Heart left ventricle (tissue), 13 donors: ENCODE data around the gene MSS51.

Experiments used
- POLR2A ChIP-seq, 2 donors: fragments of 450-650 bp; IDR thresholded peaks; one replicate each; pipeline ENCODE4 v1.6.1; 2017; ENCODE audit warnings: antibody characterized with exemption in 2 of 2, mild to moderate bottlenecking in 2 of 2, moderate library complexity in 2 of 2
- TF ChIP-seq, protein P1 (sequence below), 12 donors: fragments of 200-600 bp; sonication (generic) in 4 of 12; IDR thresholded peaks; one replicate each; pipeline versions ENCODE4 v1.5.0 to v1.8.0; 2018 to 2022; ENCODE audit warnings: antibody characterized with exemption in 12 of 12, mild to moderate bottlenecking in 5 of 12
- donor health status: ischemic (EF 13 %, LVEDD 7.1; RV severe dilation, severe dysfunction).
- donor health status: DM: no; HTN: yes; CAD: no.
- donor health status: DM: no; HTN: no; CAD: no.
- donor health status: ischemic (EF 25% LVEDD 6.9; RV normal size, moderate dysfunction).
- donor health status: ischemic (EF 25% LVEDD 5.7; RV mildly dilated, moderate dysfunction).
- donor health status: ischemic (EF 35%, LVEDD 5.7; RV mildly dilated, moderate dysfunction).
- donor health status: nonischemic (EF 11% LVEDD 7.7; RV severe dilation, severe dysfunction).
- donor health status: DM: yes; HTN: yes; CAD: no.
- donor health status: PGD.
- donor health status: ischemic (EF 29% LVEDD 5.4; RV normal size, mild dysfunction).
- donor health status: nonischemic (EF 23%, LVEDD 6.1; RV moderate dilation, normal function).

DNA sequence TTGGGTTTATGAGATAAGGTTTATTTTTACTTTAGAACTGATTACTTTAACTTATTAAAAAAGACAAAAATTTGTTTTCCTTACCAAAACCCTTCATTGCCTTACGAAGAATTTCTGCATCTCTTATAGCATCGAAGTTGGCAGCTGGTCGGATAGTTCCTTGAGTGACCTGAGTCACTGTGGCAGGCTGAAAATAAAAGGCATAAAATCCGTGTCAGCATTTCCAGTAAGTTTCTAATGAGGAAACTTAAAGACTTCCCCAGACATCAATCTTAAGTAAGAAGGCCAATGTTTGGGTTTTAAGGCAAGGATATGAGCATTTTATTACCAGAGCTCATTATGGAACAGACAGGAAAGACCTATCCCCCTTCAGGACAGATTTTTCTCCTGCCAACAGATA, 45.1 kb downstream of the MSS51 start:
- TF ChIP-seq, protein P1, sequence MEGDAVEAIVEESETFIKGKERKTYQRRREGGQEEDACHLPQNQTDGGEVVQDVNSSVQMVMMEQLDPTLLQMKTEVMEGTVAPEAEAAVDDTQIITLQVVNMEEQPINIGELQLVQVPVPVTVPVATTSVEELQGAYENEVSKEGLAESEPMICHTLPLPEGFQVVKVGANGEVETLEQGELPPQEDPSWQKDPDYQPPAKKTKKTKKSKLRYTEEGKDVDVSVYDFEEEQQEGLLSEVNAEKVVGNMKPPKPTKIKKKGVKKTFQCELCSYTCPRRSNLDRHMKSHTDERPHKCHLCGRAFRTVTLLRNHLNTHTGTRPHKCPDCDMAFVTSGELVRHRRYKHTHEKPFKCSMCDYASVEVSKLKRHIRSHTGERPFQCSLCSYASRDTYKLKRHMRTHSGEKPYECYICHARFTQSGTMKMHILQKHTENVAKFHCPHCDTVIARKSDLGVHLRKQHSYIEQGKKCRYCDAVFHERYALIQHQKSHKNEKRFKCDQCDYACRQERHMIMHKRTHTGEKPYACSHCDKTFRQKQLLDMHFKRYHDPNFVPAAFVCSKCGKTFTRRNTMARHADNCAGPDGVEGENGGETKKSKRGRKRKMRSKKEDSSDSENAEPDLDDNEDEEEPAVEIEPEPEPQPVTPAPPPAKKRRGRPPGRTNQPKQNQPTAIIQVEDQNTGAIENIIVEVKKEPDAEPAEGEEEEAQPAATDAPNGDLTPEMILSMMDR (IDR thresholded peaks at IDR 0.05) = no peak
- TF ChIP-seq POLR2A (IDR thresholded peaks at IDR 0.05) = no peak
